Measurements from ENCODE around the gene MECP2.

The MECP2 gene

DNA sequence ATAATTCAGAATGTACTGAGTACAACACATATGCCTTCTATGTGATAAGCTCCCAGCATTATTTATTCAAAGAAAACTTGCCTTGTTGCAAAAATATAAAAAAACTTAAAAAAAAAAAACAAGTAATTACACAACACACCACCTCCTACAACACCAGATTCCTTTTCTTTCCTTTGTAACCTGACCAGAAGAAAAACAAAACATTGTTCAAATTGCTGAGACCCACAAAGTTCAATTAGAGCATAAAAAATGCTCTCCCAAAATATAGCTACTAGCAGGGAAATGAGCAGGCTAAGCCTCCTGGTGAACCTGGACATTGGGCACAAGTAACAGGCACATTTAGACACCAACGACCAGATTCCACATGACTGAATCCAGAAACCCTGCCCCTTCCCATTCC, 38.3 kb downstream of the MECP2 start:
- POLR2A ChIA-PET = no interaction called here
- TF ChIP-seq CTCF (IDR thresholded peaks at IDR 0.05; ENCODE audit: control extremely low read depth, extremely low read depth, low read depth, missing control alignments) = no peak
- CTCF ChIA-PET = interaction anchor here (1.6 kb wide), 1 partner anchor 46 kb away, joined by 3 read pairs; no protein-coding TSS in a partner anchor
- DNase-seq (ENCODE audit: extremely low spot score) = no peak

DNA sequence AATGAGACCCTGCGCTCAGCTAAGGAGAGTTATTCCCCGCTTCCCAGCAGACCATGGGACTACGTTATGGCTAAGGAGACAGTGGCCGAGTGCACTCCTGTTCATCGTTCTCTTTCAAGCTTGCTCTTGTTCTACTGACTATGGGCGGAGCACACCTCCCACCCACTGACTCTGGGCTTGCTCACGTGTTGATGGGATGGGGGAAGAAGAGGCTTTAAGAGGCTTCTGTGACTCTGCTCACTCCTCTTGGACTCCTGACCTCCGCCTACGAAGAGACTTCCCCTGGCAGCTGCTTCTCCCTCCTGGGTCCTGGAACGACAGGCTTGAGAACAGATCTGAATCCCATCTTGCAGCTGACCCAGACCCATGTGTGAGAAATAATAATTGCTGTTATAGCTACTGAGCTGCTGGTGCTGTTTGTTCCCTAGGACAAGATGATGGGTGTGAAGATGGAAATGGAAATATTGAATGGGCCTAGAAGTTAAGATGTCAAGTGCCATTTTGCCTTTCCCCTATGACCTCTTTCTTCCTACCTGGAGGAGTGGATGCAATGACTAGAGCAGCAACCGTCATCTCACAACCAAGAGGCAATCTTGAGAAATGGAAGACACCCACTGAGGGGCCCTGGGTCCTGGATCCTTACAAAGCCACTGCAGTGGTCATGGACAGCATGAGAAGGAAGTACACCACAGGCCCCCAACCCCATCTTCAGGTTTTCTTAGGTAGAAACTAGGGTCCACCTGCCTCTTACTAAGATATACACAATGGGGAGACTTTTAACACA, 39.1 kb downstream of the MECP2 start:
- ChIA-PET CTCF (no interaction called here), POLR2A (no interaction called here)
- TF ChIP-seq CTCF (IDR thresholded peaks at IDR 0.05; ENCODE audit: control extremely low read depth, extremely low read depth, low read depth, missing control alignments) = no peak

DNA sequence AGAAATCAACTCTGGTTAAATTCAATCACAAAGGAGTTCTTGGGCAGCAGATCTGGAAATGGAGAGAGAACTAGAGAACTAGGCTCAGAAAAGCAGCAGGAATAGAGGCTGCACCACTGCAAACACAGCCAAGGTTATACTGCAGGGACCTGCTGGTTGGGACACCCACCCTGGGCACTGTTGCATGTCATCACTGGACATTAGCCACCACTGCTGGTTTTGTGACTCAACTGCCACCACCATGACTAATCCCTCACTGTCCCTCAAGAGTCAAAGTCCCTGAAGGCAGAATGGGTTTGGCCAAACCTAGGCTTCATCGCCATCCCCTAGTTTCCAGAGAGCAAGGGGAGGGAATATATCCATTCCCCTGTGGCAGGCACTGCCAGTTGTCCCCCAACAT, 39.7 kb downstream of the MECP2 start:
- no peak for DNase-seq (ENCODE audit: extremely low spot score)
- CTCF ChIA-PET = no interaction called here
- no peak for TF ChIP-seq CTCF (IDR thresholded peaks at IDR 0.05; ENCODE audit: control extremely low read depth, extremely low read depth, low read depth, missing control alignments)
- POLR2A ChIA-PET = no interaction called here

More for the DNA sequence above, 39.1 kb downstream of the MECP2 start:
- no peak for DNase-seq (ENCODE audit: extremely low spot score)

- ChIA-PET CTCF (interaction anchor here (0.7 kb wide), 1 partner anchor 10 kb away, joined by 3 read pairs; no protein-coding TSS in a partner anchor), POLR2A (interaction anchor here (0.6 kb wide), 2 partner anchors 19 to 33 kb away, joined by 3 to 7 read pairs; no protein-coding TSS in a partner anchor)
- TF ChIP-seq CTCF (IDR thresholded peaks at IDR 0.05; ENCODE audit: control extremely low read depth, extremely low read depth, low read depth, missing control alignments) = no peak
- no peak for DNase-seq (ENCODE audit: extremely low spot score)
These were observed 40.7 kb downstream of the MECP2 start for GRCh38 chrX:154056770-154057241.

- peak; percentile 54 for TF ChIP-seq CTCF (IDR thresholded peaks at IDR 0.05; ENCODE audit: control extremely low read depth, extremely low read depth, low read depth, missing control alignments)
- peak; percentile 62 for DNase-seq (ENCODE audit: extremely low spot score)
- ChIA-PET CTCF (interaction anchor here (0.7 to 1.6 kb wide), 7 partner anchors 10 to 38 kb away, joined by 3 to 6 read pairs (median 4); no protein-coding TSS in a partner anchor), POLR2A (no interaction called here)
These were observed 46.2 kb downstream of the MECP2 start for GRCh38 chrX:154051201-154051810.

DNA sequence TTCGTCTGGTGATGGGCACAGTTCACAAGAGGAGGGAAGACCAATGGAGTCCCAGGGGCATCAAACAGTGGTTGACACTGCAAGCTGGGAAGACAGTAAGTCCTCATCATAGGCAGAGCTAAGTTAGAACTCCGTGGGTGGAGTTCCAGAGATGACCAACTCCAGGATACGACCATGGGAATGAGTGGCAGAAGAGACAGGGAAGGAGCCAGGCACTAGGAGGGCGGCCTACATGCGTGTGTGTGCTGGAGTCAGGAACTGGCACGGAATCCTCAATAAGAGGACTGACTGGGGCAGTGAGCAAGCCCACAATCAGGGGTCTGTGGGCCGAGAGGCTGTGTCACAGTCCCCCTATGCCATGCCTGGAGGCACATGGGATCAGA, 47.4 kb downstream of the MECP2 start:
- ChIA-PET CTCF (interaction anchor here (0.5 to 2.0 kb wide), 4 partner anchors 9 to 37 kb away, joined by 3 to 6 read pairs (median 4); partner anchors contain the start of gene IRAK1), POLR2A (no interaction called here)
- no peak for TF ChIP-seq CTCF (IDR thresholded peaks at IDR 0.05; ENCODE audit: control extremely low read depth, extremely low read depth, low read depth, missing control alignments)
- DNase-seq (ENCODE audit: extremely low spot score) = no peak
